ENCODE data around the gene SLC6A8. TPM values are rescaled to one million over a fixed set of nuclear protein-coding genes. Genes with fewer than 3 reads are reported as not detected.
"Not testable (repeated sequence)": the region's sequence is repeated elsewhere in the genome, so short reads cannot be mapped to it uniquely, and the experiment has no call there.

SLC6A8 gene
- polyA plus RNA-seq, 6 donors from 2014 or later = 0.06 to 0.78 (median 0.23) TPM; not detected in 3

DNA sequence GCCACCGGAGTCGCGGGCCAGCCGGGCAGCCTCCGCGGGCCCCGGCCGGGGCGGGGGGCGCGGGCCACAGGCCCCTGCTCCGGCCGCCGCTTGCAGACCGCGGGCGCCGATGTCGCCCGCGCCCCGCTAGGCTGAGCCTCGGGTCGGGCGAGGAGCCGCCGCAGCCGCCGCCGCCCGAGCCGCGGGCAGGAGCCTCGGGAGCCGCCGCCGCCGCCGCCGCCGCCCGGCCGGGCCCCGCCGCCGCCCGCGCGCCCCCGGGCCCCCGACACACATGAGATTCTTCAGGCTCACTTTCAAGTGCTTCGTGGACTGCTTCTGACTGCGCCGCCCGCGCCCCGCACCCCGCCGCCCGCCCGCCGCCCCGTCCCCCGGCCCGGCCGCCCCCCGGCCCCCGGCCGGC, 345 bp downstream of the SLC6A8 start:
- Mint-ChIP-seq H3K4me3 (peak overlapping the region in 1 of 8 donors; percentile 83), H3K27me3 (peaks cover 0 to 27% (median 15%) of the 10 kb centered on the region in 3 donors), H3K36me3 (no peaks in the 10 kb centered on the region), H3K9me3 (peaks cover 0 to 4% (median 0%) of the 10 kb centered on the region in 7 donors), H3K27ac (no peak overlapping the region), H3K4me1 (peaks cover 0 to 10% (median 0%) of the 10 kb centered on the region in 3 donors)
- ATAC-seq (ENCODE audit: low read depth in 2 of 2) (peak; percentile 45 to 49), DNase-seq (no peak)

DNA sequence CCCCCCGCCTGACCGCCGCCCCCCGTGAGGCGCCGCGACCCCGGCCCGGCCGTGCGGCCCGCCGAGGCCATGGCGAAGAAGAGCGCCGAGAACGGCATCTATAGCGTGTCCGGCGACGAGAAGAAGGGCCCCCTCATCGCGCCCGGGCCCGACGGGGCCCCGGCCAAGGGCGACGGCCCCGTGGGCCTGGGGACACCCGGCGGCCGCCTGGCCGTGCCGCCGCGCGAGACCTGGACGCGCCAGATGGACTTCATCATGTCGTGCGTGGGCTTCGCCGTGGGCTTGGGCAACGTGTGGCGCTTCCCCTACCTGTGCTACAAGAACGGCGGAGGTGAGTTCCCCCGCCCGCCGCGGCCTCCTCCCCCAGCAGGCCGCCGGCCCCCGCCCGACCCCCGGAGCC, 780 bp downstream of the SLC6A8 start:
- no peak for DNase-seq

DNA sequence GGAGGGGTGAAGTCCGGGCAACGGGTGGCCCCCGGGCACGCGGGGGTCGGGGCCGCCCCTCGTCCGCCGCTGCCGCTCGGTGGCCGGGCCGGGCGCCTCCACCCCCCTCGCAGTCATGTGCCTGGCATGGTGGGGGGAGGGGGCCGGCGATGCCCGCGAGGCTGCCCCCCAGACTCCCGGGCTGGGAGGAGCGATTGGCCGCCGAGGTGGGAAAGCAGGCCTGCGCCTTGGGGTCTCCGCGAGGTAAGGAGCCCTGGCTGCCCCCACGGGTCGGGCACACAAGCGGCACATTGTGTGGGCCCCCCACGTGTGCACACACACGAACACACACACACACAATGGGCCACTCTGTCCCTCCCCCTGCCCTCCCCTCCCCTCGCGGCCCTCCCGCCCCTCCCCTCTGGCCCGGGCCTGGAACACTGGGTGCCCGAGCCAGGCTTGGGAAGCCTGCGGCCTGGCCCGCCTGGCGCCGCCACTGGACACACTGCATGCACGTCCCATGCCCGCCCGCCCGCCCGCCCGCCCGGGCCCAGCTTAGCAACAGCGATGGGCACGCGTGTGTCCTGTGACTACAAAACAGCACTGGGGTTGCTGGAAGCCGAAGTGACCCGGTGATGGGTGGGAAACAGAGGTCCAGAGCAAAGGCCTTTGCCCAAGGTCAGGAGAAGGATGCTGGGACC, 1.3 kb downstream of the SLC6A8 start:
- peaks cover 0 to 27% (median 15%) of the 10 kb centered on the region in 3 donors for H3K27me3 Mint-ChIP-seq
- peaks cover 0 to 10% (median 0%) of the 10 kb centered on the region in 3 donors for H3K4me1 Mint-ChIP-seq
- H3K27ac Mint-ChIP-seq = no peak overlapping the region
- H3K4me3 Mint-ChIP-seq = no peak overlapping the region
- no peaks in the 10 kb centered on the region for H3K9me3 Mint-ChIP-seq
- no peak for DNase-seq
- ATAC-seq (ENCODE audit: low read depth in 2 of 2) = no peak
- H3K36me3 Mint-ChIP-seq = no peaks in the 10 kb centered on the region

More for the DNA sequence above, 780 bp downstream of the SLC6A8 start:
- peak in 1 of 2 donors; percentile 8 for ATAC-seq (ENCODE audit: low read depth in 2 of 2)
- Mint-ChIP-seq H3K36me3 (no peaks in the 10 kb centered on the region), H3K9me3 (peaks cover 0 to 3% (median 0%) of the 10 kb centered on the region in 7 donors), H3K27me3 (peaks cover 0 to 27% (median 15%) of the 10 kb centered on the region in 3 donors), H3K4me3 (no peak overlapping the region), H3K27ac (no peak overlapping the region), H3K4me1 (peaks cover 0 to 10% (median 0%) of the 10 kb centered on the region in 3 donors)

DNA sequence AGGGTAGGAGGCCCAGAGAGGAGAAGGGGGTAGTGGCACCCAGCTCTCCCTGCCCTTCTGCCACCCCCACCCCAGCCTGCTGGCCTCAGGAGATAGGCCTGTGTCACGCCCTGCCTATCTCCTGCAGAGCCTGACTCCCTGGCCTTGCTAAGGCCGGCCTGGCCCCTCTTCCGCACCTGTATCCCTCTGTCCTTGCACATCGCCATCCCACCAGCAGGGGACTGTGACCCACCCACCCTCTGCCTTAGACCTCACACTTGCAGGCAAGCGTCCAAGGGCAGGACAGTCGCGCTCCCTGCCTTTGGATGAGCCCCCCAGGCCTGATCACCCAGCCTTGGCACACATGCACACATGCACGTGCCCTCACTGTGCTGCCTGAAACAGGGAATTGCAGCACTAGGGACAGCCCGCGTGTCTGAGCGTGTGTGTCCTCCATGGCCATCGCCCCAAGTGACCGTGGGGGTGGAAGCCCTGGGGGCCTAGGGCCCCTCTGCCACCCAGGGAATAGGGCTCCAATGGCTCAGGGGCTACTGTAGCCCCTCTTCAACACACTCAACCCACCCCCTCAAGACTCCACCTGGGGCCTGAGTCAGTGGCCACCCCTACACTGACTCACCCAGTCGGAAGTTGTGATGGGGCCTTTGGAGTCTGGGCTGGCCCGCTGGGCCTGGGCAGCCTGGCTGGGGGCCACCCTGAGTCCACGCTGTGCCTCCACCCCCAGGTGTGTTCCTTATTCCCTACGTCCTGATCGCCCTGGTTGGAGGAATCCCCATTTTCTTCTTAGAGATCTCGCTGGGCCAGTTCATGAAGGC, 2.1 kb downstream of the SLC6A8 start:
- DNase-seq = no peak
- ATAC-seq (ENCODE audit: low read depth in 2 of 2) = no peak
- Mint-ChIP-seq H3K36me3 (no peaks in the 10 kb centered on the region), H3K27me3 (peaks cover 0 to 27% (median 15%) of the 10 kb centered on the region in 3 donors), H3K27ac (no peak overlapping the region), H3K4me3 (peak overlapping the region in 2 of 8 donors; percentile 16 to 29), H3K9me3 (no peaks in the 10 kb centered on the region), H3K4me1 (peaks cover 0 to 10% (median 0%) of the 10 kb centered on the region in 3 donors)

DNA sequence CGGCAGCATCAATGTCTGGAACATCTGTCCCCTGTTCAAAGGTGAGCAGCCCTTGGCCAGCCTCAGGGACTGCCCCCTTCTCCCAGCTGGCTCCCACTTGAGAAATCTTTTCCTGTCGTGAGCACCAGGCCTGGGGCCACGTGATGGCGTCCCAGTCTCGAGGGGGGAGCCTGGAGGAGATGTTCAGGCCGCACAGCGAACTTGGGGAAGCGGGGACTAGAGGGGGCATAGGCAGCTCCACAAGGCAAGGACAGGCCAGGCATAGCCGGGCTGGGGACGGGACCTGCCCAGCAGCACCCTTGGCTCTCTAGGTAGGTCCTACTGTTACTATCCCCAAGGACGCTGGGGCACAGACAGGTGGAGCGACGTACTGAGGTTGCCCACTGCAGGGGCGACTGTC, 2.7 kb downstream of the SLC6A8 start:
- Mint-ChIP-seq H3K27ac (no peak overlapping the region), H3K4me3 (peak overlapping the region in 1 of 8 donors; percentile 29)
- ATAC-seq (ENCODE audit: low read depth in 2 of 2) = no peak

DNA sequence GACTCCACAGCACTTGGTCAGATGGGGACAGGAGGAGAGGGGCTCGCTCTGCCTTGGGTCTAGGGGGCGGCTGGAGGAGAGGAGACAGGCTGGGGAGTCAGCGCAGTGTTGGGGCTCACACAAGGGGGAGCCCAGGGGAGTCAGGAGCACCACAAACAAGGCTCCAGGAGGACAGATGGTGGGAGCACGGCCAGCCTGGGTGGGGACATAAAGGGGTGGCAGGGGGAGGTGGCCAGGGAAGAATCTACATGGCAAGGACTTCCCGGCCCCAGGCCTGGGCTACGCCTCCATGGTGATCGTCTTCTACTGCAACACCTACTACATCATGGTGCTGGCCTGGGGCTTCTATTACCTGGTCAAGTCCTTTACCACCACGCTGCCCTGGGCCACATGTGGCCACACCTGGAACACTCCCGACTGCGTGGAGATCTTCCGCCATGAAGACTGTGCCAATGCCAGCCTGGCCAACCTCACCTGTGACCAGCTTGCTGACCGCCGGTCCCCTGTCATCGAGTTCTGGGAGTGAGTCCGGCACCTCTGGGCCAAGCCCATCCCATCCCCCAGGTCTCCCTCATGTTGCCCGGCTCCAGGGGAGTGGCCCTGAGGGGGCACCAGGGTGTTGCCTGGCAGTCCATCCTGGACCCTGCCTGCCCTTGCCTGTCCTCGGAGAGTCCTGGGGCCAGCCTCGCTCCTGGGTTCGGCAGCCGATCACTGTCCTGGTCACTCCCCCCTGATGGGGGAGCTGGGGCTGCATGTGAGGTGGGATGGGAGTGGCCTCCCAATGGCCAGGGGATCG, 3.5 kb downstream of the SLC6A8 start:
- H3K27me3 Mint-ChIP-seq = peaks cover 0 to 24% (median 6%) of the 10 kb centered on the region in 3 donors
- H3K36me3 Mint-ChIP-seq; DNase-seq; H3K4me1 Mint-ChIP-seq; H3K4me3 Mint-ChIP-seq; H3K27ac Mint-ChIP-seq; H3K9me3 Mint-ChIP-seq; ATAC-seq (ENCODE audit: low read depth in 2 of 2): not testable (repeated sequence)

More for the DNA sequence above, 2.7 kb downstream of the SLC6A8 start:
- H3K27me3 Mint-ChIP-seq = peaks cover 0 to 27% (median 14%) of the 10 kb centered on the region in 3 donors
- peaks cover 0 to 10% (median 0%) of the 10 kb centered on the region in 3 donors for H3K4me1 Mint-ChIP-seq
- no peak for DNase-seq
- H3K9me3 Mint-ChIP-seq = no peaks in the 10 kb centered on the region
- H3K36me3 Mint-ChIP-seq = no peaks in the 10 kb centered on the region

DNA sequence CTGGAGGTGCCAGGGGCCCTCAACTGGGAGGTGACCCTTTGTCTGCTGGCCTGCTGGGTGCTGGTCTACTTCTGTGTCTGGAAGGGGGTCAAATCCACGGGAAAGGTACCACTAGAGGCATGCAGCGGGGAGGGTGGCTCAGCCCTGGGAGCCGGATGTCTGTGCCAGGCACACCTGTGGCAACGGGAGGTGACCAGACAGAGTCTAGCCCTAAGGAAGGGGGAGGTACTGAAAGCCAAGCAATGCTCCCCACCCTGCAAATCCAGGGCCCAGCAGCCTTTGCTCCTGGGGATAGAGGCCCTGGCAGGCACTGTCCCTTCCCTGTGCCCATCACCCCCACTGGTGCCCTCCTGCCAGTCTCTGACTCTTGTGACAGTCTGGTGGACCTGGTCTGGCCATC, 4.3 kb downstream of the SLC6A8 start:
- H3K4me1 Mint-ChIP-seq = peaks cover 0 to 4% (median 0%) of the 10 kb centered on the region in 3 donors
- DNase-seq = no peak
- H3K27me3 Mint-ChIP-seq = peaks cover 0 to 17% (median 0%) of the 10 kb centered on the region in 3 donors
- no peak overlapping the region for H3K27ac Mint-ChIP-seq
- no peak for ATAC-seq (ENCODE audit: low read depth in 2 of 2)
- no peaks in the 10 kb centered on the region for H3K36me3 Mint-ChIP-seq
- H3K9me3 Mint-ChIP-seq = no peaks in the 10 kb centered on the region
- no peak overlapping the region for H3K4me3 Mint-ChIP-seq

DNA sequence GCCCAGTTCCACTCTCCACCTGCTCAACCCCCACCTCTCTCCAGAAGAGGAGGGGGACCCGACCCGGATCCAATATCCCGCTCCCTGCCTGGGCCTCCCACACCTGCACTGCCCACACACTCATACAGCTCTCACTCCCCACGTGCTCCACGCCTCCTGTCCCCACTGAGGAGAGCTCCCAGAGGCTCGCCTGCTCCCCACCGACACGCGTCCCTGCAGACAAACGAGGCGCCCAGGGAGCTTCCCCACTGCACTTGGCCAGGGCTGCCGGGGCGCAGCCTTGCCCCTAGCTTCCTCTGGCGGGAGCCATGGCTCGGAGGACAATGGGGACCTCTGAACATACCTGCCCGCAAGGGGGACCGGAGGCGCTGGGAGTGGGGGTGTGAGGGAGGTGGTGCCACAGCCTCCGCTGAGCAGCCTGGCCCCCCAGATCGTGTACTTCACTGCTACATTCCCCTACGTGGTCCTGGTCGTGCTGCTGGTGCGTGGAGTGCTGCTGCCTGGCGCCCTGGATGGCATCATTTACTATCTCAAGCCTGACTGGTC, 5.0 kb downstream of the SLC6A8 start:
- Mint-ChIP-seq H3K27me3 (peaks cover 0 to 11% (median 0%) of the 10 kb centered on the region in 3 donors), H3K27ac (peak overlapping the region in 1 of 6 donors; percentile 36), H3K9me3 (peaks cover 0 to 3% (median 0%) of the 10 kb centered on the region in 7 donors), H3K4me1 (no peaks in the 10 kb centered on the region), H3K36me3 (no peaks in the 10 kb centered on the region), H3K4me3 (no peak overlapping the region)
- DNase-seq (no peak), ATAC-seq (ENCODE audit: low read depth in 2 of 2) (no peak)

DNA sequence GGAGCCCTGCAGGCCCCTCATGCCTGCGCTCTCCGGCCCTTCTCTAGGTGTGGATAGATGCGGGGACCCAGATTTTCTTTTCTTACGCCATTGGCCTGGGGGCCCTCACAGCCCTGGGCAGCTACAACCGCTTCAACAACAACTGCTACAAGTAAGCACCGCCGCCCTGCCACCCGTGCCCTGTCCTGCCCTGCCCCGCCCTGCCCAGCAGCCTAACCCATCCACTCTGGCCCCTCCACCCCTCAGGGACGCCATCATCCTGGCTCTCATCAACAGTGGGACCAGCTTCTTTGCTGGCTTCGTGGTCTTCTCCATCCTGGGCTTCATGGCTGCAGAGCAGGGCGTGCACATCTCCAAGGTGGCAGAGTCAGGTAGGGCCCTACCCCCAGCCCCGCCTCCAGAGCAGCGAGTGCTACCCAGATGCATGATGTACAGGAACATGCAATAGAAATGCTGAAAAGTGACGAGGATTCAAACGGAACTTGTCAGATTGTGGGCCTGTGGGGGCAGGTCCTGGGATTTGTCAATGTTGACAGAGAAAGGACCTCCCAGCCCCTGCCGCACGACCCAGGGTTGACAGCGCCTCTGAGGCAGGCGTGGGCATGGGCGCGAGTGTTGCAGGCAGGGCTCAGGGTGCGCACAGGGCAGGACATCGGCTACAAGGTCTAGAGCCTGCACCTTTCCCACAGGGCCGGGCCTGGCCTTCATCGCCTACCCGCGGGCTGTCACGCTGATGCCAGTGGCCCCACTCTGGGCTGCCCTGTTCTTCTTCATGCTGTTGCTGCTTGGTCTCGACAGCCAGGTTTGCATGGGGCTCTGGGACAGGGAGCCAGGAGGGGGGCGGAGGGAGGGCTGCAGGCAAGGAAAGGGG, 5.7 kb downstream of the SLC6A8 start:
- ATAC-seq (ENCODE audit: low read depth in 2 of 2) (no peak), DNase-seq (no peak)
- no peaks in the 10 kb centered on the region for H3K4me1 Mint-ChIP-seq
- H3K4me3 Mint-ChIP-seq = no peak overlapping the region
- peaks cover 0 to 3% (median 0%) of the 10 kb centered on the region in 7 donors for H3K9me3 Mint-ChIP-seq
- peak overlapping the region in 2 of 6 donors; percentile 20 to 32 for H3K27ac Mint-ChIP-seq
- no peaks in the 10 kb centered on the region for H3K36me3 Mint-ChIP-seq
- peaks cover 0 to 11% (median 0%) of the 10 kb centered on the region in 3 donors for H3K27me3 Mint-ChIP-seq

DNA sequence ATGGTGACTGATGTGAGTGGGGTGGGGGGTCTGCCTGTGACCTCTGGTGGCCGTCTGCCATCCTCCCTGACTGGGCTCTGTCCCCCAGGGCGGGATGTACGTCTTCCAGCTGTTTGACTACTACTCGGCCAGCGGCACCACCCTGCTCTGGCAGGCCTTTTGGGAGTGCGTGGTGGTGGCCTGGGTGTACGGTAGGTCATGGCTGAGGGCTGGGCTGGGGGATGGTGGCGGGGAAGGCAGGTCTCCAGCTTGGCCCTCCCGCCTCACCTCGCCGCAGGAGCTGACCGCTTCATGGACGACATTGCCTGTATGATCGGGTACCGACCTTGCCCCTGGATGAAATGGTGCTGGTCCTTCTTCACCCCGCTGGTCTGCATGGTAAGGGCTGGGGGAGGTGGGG, 6.5 kb downstream of the SLC6A8 start:
- not testable (repeated sequence) for DNase-seq; ATAC-seq (ENCODE audit: low read depth in 2 of 2); H3K4me1 Mint-ChIP-seq; H3K9me3 Mint-ChIP-seq; H3K27ac Mint-ChIP-seq; H3K36me3 Mint-ChIP-seq; H3K4me3 Mint-ChIP-seq
- peaks cover 0 to 11% (median 0%) of the 10 kb centered on the region in 3 donors for H3K27me3 Mint-ChIP-seq

DNA sequence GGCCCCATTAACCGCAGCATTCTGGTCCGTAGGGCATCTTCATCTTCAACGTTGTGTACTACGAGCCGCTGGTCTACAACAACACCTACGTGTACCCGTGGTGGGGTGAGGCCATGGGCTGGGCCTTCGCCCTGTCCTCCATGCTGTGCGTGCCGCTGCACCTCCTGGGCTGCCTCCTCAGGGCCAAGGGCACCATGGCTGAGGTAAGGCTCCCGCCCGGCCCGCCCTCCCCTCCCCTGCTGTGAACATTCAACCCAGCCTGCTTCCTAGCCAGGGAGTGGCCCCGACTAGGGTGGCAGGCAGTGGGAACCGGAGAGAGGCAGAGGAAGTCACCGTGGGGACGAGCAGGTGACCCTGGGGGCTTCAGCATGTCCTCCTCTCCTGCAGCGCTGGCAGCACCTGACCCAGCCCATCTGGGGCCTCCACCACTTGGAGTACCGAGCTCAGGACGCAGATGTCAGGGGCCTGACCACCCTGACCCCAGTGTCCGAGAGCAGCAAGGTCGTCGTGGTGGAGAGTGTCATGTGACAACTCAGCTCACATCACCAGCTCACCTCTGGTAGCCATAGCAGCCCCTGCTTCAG, 7.1 kb downstream of the SLC6A8 start:
- Mint-ChIP-seq H3K9me3 (peaks cover 0 to 3% (median 0%) of the 10 kb centered on the region in 7 donors), H3K36me3 (no peaks in the 10 kb centered on the region), H3K27me3 (peaks cover 0 to 11% (median 0%) of the 10 kb centered on the region in 3 donors), H3K27ac (no peak overlapping the region), H3K4me1 (no peaks in the 10 kb centered on the region), H3K4me3 (no peak overlapping the region)
- DNase-seq (no peak), ATAC-seq (ENCODE audit: low read depth in 2 of 2) (no peak)

DNA sequence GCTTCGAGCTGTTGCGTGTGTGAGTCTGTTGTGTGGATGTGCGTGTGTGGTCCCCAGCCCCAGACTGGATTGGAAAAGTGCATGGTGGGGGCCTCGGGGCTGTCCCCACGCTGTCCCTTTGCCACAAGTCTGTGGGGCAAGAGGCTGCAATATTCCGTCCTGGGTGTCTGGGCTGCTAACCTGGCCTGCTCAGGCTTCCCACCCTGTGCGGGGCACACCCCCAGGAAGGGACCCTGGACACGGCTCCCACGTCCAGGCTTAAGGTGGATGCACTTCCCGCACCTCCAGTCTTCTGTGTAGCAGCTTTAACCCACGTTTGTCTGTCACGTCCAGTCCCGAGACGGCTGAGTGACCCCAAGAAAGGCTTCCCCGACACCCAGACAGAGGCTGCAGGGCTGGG, 8.4 kb downstream of the SLC6A8 start:
- no peaks in the 10 kb centered on the region for H3K36me3 Mint-ChIP-seq
- peaks cover 0 to under 1% (median 0%) of the 10 kb centered on the region in 3 donors for H3K27me3 Mint-ChIP-seq
- peaks cover 0 to 3% (median 0%) of the 10 kb centered on the region in 7 donors for H3K9me3 Mint-ChIP-seq
- H3K27ac Mint-ChIP-seq = no peak overlapping the region
- ATAC-seq (ENCODE audit: low read depth in 2 of 2) (no peak), DNase-seq (no peak)
- peak overlapping the region in 1 of 8 donors; percentile 61 for H3K4me3 Mint-ChIP-seq
- H3K4me1 Mint-ChIP-seq = no peaks in the 10 kb centered on the region
